ENCODE data around the gene TBCK.

Gene TBCK

DNA sequence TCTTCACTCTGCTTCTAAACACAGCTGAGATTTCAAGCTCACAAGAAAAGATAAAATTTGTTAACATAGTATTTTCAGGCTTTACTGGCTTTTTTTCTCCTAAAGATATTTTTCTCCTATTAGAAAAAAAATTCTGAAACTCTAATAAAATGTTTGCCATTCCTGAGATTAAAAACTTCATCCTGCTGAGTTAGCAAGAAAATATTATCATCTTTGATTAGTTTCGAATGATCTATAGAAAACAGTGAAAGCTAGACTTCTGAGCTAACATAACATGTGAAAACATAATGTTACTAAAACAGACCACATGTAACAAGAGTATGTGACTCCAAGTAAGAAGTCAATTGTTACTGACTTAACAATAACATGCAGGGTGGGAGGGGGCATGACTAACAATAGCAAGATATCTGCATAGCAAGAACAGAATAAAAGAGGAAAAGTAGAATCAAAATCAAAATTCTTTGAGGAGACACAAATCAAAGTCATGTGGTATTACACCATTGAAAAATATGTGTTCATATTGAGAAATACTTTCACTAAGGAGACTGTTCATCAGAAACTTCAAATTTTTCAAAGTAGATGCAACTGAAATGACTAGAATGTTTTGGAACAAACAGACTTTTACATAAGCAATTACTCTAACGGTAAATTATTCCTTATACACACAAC lies 14.5 kb downstream of the TBCK start:
- H3K27me3 ChIP-seq (ENCODE audit: control insufficient read depth in 3 of 3, insufficient read depth in 3 of 3, low read depth in 1 of 3, low read length in 3 of 3) = no peaks in the 10 kb centered on the region
- no peak overlapping the region for H3K27ac ChIP-seq (replicated peaks; ENCODE audit: low read length)
- H3K23ac ChIP-seq (ENCODE audit: low read depth, low read length, poor library complexity) = no peak overlapping the region
- H3K4me2 ChIP-seq (ENCODE audit: insufficient read depth, low read length, poor library complexity, severe bottlenecking) = no peak overlapping the region
- no peak overlapping the region for H3K4me3 ChIP-seq (ENCODE audit: low read length in 2 of 2)
- H4K8ac ChIP-seq (ENCODE audit: low read depth, low read length) = no peak overlapping the region
- H4K91ac ChIP-seq (ENCODE audit: low read depth, low read length, poor library complexity) = no peak overlapping the region
- H3K9ac ChIP-seq (ENCODE audit: low read depth, low read length, poor library complexity) = no peak overlapping the region
- no peaks in the 10 kb centered on the region for H3K9me3 ChIP-seq (replicated peaks in 1 of 2; ENCODE audit: control insufficient read depth in 2 of 2, insufficient read depth in 1 of 2, low read depth in 1 of 2, low read length in 2 of 2)
- no peak overlapping the region for H2BK120ac ChIP-seq (ENCODE audit: low read depth, low read length)
- no CpG with 5 or more reads among the region's 2 CpGs for WGBS, 2 donors (ENCODE audit: extremely low coverage in 2 of 2, insufficient read length in 2 of 2, insufficient replicate concordance in 1 of 2)
- no peak for DNase-seq (ENCODE audit: low spot score)
- H3K4ac ChIP-seq (ENCODE audit: low read length) = no peak overlapping the region
- no peak overlapping the region for H3K18ac ChIP-seq (ENCODE audit: low read length)
- H3K14ac ChIP-seq (ENCODE audit: low read length) = no peak overlapping the region
- H2BK12ac ChIP-seq (ENCODE audit: low read length) = no peak overlapping the region
- H3K36me3 ChIP-seq (replicated peaks in 1 of 2; ENCODE audit: control insufficient read depth in 2 of 2, insufficient read depth in 2 of 2, low read length in 2 of 2) = peaks cover 4 to 70% of the 10 kb centered on the region in 2 donors
- H2BK15ac ChIP-seq (ENCODE audit: low read length) = no peak overlapping the region
- no peak overlapping the region for H2AFZ ChIP-seq (ENCODE audit: low read length)
- H3K4me1 ChIP-seq (ENCODE audit: control insufficient read depth in 2 of 2, insufficient read depth in 1 of 2, low read depth in 1 of 2, low read length in 2 of 2) = no peaks in the 10 kb centered on the region
- H2AK5ac ChIP-seq (ENCODE audit: low read depth, low read length) = no peak overlapping the region
- no peaks in the 10 kb centered on the region for H3K79me1 ChIP-seq (ENCODE audit: low read depth, low read length)
- no peak overlapping the region for H2BK5ac ChIP-seq (ENCODE audit: low read length)

DNA sequence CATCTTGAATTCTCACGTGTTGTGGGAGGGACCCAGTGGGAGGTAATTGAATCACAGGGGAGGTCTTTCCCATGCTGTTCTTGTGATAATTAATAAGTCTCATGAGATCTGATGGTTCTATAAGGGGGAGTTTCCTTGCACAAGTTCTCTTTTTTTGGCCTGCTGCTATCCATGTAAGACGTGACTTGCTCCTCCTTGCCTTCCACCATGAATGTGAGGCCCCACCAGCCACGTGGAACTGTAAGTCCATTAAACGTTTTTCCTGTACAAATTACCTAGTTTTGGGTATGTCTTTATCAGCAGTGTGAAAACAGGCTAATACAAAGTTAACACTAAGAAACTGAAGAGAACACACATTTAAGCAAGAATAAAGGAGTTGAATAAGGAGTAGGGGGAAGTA lies 16.0 kb downstream of the TBCK start:
- Histone ChIP-seq H3K4me2 (ENCODE audit: insufficient read depth, low read length, poor library complexity, severe bottlenecking) (no peak overlapping the region), H3K4me1 (ENCODE audit: control insufficient read depth in 2 of 2, insufficient read depth in 1 of 2, low read depth in 1 of 2, low read length in 2 of 2) (no peaks in the 10 kb centered on the region), H3K9me3 (replicated peaks in 1 of 2; ENCODE audit: control insufficient read depth in 2 of 2, insufficient read depth in 1 of 2, low read depth in 1 of 2, low read length in 2 of 2) (no peaks in the 10 kb centered on the region), H3K18ac (ENCODE audit: low read length) (no peak overlapping the region), H3K23ac (ENCODE audit: low read depth, low read length, poor library complexity) (no peak overlapping the region), H3K4me3 (ENCODE audit: low read length in 2 of 2) (no peak overlapping the region), H3K14ac (ENCODE audit: low read length) (no peak overlapping the region), H2BK120ac (ENCODE audit: low read depth, low read length) (no peak overlapping the region), H3K4ac (ENCODE audit: low read length) (no peak overlapping the region), H3K36me3 (replicated peaks in 1 of 2; ENCODE audit: control insufficient read depth in 2 of 2, insufficient read depth in 2 of 2, low read length in 2 of 2) (peaks cover 4 to 81% of the 10 kb centered on the region in 2 donors), H2BK5ac (ENCODE audit: low read length) (no peak overlapping the region), H3K27me3 (ENCODE audit: control insufficient read depth in 3 of 3, insufficient read depth in 3 of 3, low read depth in 1 of 3, low read length in 3 of 3) (no peaks in the 10 kb centered on the region), H3K9ac (ENCODE audit: low read depth, low read length, poor library complexity) (no peak overlapping the region), H2AFZ (ENCODE audit: low read length) (no peak overlapping the region), H4K91ac (ENCODE audit: low read depth, low read length, poor library complexity) (no peak overlapping the region), H2BK15ac (ENCODE audit: low read length) (no peak overlapping the region), H2BK12ac (ENCODE audit: low read length) (no peak overlapping the region), H2AK5ac (ENCODE audit: low read depth, low read length) (no peak overlapping the region), H3K79me1 (ENCODE audit: low read depth, low read length) (no peaks in the 10 kb centered on the region), H3K27ac (replicated peaks; ENCODE audit: low read length) (no peak overlapping the region), H4K8ac (ENCODE audit: low read depth, low read length) (no peak overlapping the region)
- no CpG with 5 or more reads among the region's 4 CpGs for WGBS, 2 donors (ENCODE audit: extremely low coverage in 2 of 2, insufficient read length in 2 of 2, insufficient replicate concordance in 1 of 2)
- no peak for DNase-seq (ENCODE audit: low spot score)

DNA sequence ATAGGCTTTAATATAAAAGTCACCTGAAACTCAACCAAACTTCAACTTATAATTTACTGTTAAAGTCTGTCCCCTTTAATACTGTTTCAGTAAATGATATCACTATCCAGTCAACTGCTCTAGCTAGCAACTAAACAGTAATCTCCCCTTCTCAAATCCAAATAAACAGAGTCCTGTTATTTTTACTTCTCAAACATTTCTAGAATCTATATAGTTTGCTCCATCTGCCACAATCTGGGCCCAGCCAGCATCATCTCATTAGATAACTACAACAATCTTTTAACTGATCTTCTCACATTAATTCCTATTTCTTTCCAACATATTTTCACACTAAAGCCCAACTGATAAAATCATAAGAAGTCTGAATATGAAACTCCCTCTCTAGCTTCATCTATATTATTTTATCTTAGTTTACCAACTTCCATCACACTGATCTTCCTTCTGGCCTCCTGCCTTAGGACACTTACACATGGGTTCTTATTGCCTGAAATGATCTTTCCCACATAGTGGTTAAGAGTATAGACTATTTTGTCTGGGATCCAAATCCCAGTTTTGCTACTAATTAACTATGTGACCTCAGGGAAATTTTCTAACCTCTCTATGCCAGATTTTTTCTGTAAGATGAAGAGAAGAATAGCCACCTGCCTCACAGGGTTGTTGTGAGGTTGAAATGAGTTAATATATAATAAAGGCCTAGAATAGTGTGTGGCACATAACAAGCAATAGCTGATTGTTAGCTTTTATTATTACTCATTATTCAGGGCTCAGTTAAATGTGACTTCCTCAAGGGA lies 18.6 kb downstream of the TBCK start:
- Histone ChIP-seq H2BK15ac (ENCODE audit: low read length) (no peak overlapping the region), H3K36me3 (replicated peaks in 1 of 2; ENCODE audit: control insufficient read depth in 2 of 2, insufficient read depth in 2 of 2, low read length in 2 of 2) (peaks cover 4 to 86% of the 10 kb centered on the region in 2 donors), H4K91ac (ENCODE audit: low read depth, low read length, poor library complexity) (no peak overlapping the region), H3K4me1 (ENCODE audit: control insufficient read depth in 2 of 2, insufficient read depth in 1 of 2, low read depth in 1 of 2, low read length in 2 of 2) (no peaks in the 10 kb centered on the region), H3K4me2 (ENCODE audit: insufficient read depth, low read length, poor library complexity, severe bottlenecking) (no peak overlapping the region), H3K27me3 (ENCODE audit: control insufficient read depth in 3 of 3, insufficient read depth in 3 of 3, low read depth in 1 of 3, low read length in 3 of 3) (no peaks in the 10 kb centered on the region), H3K27ac (replicated peaks; ENCODE audit: low read length) (no peak overlapping the region), H2AFZ (ENCODE audit: low read length) (no peak overlapping the region), H2BK120ac (ENCODE audit: low read depth, low read length) (no peak overlapping the region), H2BK5ac (ENCODE audit: low read length) (no peak overlapping the region), H4K8ac (ENCODE audit: low read depth, low read length) (no peak overlapping the region), H3K79me1 (ENCODE audit: low read depth, low read length) (no peaks in the 10 kb centered on the region), H3K14ac (ENCODE audit: low read length) (no peak overlapping the region), H3K4ac (ENCODE audit: low read length) (no peak overlapping the region), H3K23ac (ENCODE audit: low read depth, low read length, poor library complexity) (no peak overlapping the region), H3K9ac (ENCODE audit: low read depth, low read length, poor library complexity) (no peak overlapping the region), H3K18ac (ENCODE audit: low read length) (no peak overlapping the region), H3K9me3 (replicated peaks in 1 of 2; ENCODE audit: control insufficient read depth in 2 of 2, insufficient read depth in 1 of 2, low read depth in 1 of 2, low read length in 2 of 2) (no peaks in the 10 kb centered on the region), H3K4me3 (ENCODE audit: low read length in 2 of 2) (no peak overlapping the region), H2BK12ac (ENCODE audit: low read length) (no peak overlapping the region), H2AK5ac (ENCODE audit: low read depth, low read length) (no peak overlapping the region)
- DNase-seq (ENCODE audit: low spot score) = no peak

DNA sequence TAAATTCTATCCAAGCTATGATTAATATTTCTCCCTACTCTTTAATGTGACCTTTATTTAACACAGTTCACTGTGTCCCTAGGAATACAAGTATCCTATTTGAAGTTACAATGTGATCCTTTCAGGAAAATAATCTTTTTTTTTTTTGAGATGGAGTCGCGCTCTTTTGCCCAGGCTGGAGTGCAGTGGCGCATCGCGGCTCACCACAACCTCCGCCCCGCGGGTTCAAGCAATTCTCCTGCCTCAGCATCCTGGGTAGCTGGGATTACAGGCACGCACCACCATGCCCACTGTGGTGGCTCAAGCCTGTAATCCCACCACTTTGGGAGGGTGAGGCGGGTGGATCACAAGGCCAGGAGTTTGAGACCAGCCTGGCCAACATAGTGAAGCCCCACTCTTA lies 21.9 kb downstream of the TBCK start:
- Histone ChIP-seq H2BK5ac (ENCODE audit: low read length) (no peak overlapping the region), H3K27me3 (ENCODE audit: control insufficient read depth in 3 of 3, insufficient read depth in 3 of 3, low read depth in 1 of 3, low read length in 3 of 3) (no peaks in the 10 kb centered on the region), H3K27ac (replicated peaks; ENCODE audit: low read length) (no peak overlapping the region), H3K4me2 (ENCODE audit: insufficient read depth, low read length, poor library complexity, severe bottlenecking) (no peak overlapping the region), H3K23ac (ENCODE audit: low read depth, low read length, poor library complexity) (no peak overlapping the region), H3K4me1 (ENCODE audit: control insufficient read depth in 2 of 2, insufficient read depth in 1 of 2, low read depth in 1 of 2, low read length in 2 of 2) (no peaks in the 10 kb centered on the region), H2BK12ac (ENCODE audit: low read length) (no peak overlapping the region), H2BK120ac (ENCODE audit: low read depth, low read length) (no peak overlapping the region), H3K79me1 (ENCODE audit: low read depth, low read length) (no peaks in the 10 kb centered on the region), H4K8ac (ENCODE audit: low read depth, low read length) (no peak overlapping the region), H2AFZ (ENCODE audit: low read length) (no peak overlapping the region), H3K9me3 (replicated peaks in 1 of 2; ENCODE audit: control insufficient read depth in 2 of 2, insufficient read depth in 1 of 2, low read depth in 1 of 2, low read length in 2 of 2) (no peaks in the 10 kb centered on the region), H3K18ac (ENCODE audit: low read length) (no peak overlapping the region), H3K4ac (ENCODE audit: low read length) (no peak overlapping the region), H3K36me3 (replicated peaks in 1 of 2; ENCODE audit: control insufficient read depth in 2 of 2, insufficient read depth in 2 of 2, low read length in 2 of 2) (peaks cover 0 to 75% of the 10 kb centered on the region in 2 donors), H4K91ac (ENCODE audit: low read depth, low read length, poor library complexity) (no peak overlapping the region), H3K4me3 (ENCODE audit: low read length in 2 of 2) (no peak overlapping the region), H2AK5ac (ENCODE audit: low read depth, low read length) (no peak overlapping the region), H3K9ac (ENCODE audit: low read depth, low read length, poor library complexity) (no peak overlapping the region), H3K14ac (ENCODE audit: low read length) (no peak overlapping the region), H2BK15ac (ENCODE audit: low read length) (no peak overlapping the region)
- WGBS, 2 donors (ENCODE audit: extremely low coverage in 2 of 2, insufficient read length in 2 of 2, insufficient replicate concordance in 1 of 2) = no CpG with 5 or more reads among the region's 10 CpGs
- DNase-seq (ENCODE audit: low spot score) = no peak

Data from neuronal stem cell (in vitro differentiated cells).